HG02973 (cell line): ENCODE results near the gene TMEM218.
"Not testable (repeated sequence)": the region's sequence is repeated elsewhere in the genome, so short reads cannot be mapped to it uniquely, and the experiment has no call there.

ENCODE experiments used
- ATAC-seq: cut with Tn5 transposase; IDR thresholded peaks from one replicate; pipeline ENCODE4 v1.9.1; 2021; ENCODE audit warnings: moderate library complexity; ENCODE audit not compliant: unreplicated experiment

Gene TMEM218

GRCh38 chr11:125090816-125091215, 20.6 kb downstream of the TMEM218 start:
- ATAC-seq, result no peak

- ATAC-seq, result not testable (repeated sequence)
Observed at GRCh38 chr11:125090151-125090550, 21.3 kb downstream of the TMEM218 start.

- not testable (repeated sequence) for ATAC-seq
Observed at GRCh38 chr11:125089481-125089880, 21.9 kb downstream of the TMEM218 start.

- ATAC-seq, result no peak
Observed at GRCh38 chr11:125088576-125089455, 22.6 kb downstream of the TMEM218 start.

GRCh38 chr11:125088123-125088522, 23.3 kb downstream of the TMEM218 start:
- no peak for ATAC-seq

- no peak for ATAC-seq
Observed at GRCh38 chr11:125086633-125087296, 24.7 kb downstream of the TMEM218 start.

- no peak for ATAC-seq
Observed at GRCh38 chr11:125085301-125086081, 25.9 kb downstream of the TMEM218 start.

- no peak for ATAC-seq
Observed at GRCh38 chr11:125084761-125085231, 26.6 kb downstream of the TMEM218 start.

GRCh38 chr11:125084057-125084416, 27.4 kb downstream of the TMEM218 start:
- no peak for ATAC-seq

- ATAC-seq, result no peak
Observed at GRCh38 chr11:125083312-125084056, 27.9 kb downstream of the TMEM218 start.

- ATAC-seq, result no peak
Observed at GRCh38 chr11:125082611-125083311, 28.7 kb downstream of the TMEM218 start.

GRCh38 chr11:125082040-125082439, 29.4 kb downstream of the TMEM218 start:
- no peak for ATAC-seq

- ATAC-seq, result no peak
Observed at GRCh38 chr11:125081098-125081798, 30.2 kb downstream of the TMEM218 start.

- no peak for ATAC-seq
Observed at GRCh38 chr11:125080531-125080911, 30.9 kb downstream of the TMEM218 start.

GRCh38 chr11:125079878-125080530, 31.4 kb downstream of the TMEM218 start:
- no peak for ATAC-seq

GRCh38 chr11:125079151-125079877, 32.1 kb downstream of the TMEM218 start:
- ATAC-seq, result no peak

- no peak for ATAC-seq
Observed at GRCh38 chr11:125078516-125079140, 32.8 kb downstream of the TMEM218 start.

GRCh38 chr11:125078016-125078415, 33.4 kb downstream of the TMEM218 start:
- ATAC-seq, result no peak
